ENCODE results near the gene ENDOV. TPM values are rescaled to one million over a fixed set of nuclear protein-coding genes. Genes with fewer than 3 reads are reported as not detected.

The ENDOV gene
- polyA plus RNA-seq, 2 of the 4 experiments (the other 2 are of a cell fraction) = 33.2 to 42.6 TPM

DNA sequence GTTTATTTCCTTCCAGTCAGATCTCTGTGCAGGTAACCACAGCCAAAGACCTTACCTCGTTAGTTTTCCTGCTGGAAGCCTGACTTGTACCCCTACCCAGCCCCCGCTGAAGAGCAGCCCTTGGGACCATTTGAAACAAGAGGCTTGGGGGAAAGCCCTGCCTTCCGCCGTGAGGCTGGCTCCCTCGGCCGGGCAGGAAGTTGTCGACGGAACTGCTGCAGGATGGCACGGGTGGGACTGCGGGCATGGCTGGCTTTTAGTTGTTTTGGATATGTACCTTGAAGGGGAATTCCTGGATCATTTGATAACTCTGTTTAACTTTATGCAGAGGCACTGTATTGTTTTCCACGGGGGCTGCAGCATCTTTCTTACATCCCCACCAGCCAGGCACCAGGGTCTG lies 49.0 kb upstream of the ENDOV start:
- H3K4me1 ChIP-seq = no peaks in the 10 kb centered on the region
- no peak overlapping the region for H3K4me3 ChIP-seq
- TF ChIP-seq GATA3 (IDR thresholded peaks at IDR 0.05; ENCODE audit: borderline replicate concordance) (no peak), MAZ (IDR thresholded peaks at IDR 0.05; ENCODE audit: borderline replicate concordance, low read depth, low read length) (no peak), FOXS1 (CRISPR knock-in tag; IDR thresholded peaks at IDR 0.05) (no peak), HOXB5 (CRISPR knock-in tag; IDR thresholded peaks at IDR 0.05) (no peak), NFE2L2 (conservative IDR thresholded peaks at IDR 0.05; ENCODE audit: low read length) (no peak), RFX5 (IDR thresholded peaks at IDR 0.05) (no peak), RCOR1 (IDR thresholded peaks at IDR 0.05; ENCODE audit: low read depth, low read length) (no peak), CHD4 (IDR thresholded peaks at IDR 0.05; ENCODE audit: borderline replicate concordance) (no peak), SREBF2 (IDR thresholded peaks at IDR 0.05) (no peak), CEBPB (IDR thresholded peaks at IDR 0.05) (no peak), EHF (CRISPR knock-in tag; IDR thresholded peaks at IDR 0.05) (no peak), JUNB (IDR thresholded peaks at IDR 0.05) (no peak), EHMT2 (IDR thresholded peaks at IDR 0.05; ENCODE audit: low read depth) (no peak), TP53 (CRISPR knock-in tag; IDR thresholded peaks at IDR 0.05) (no peak), BHLHE40 (IDR thresholded peaks at IDR 0.05; ENCODE audit: low read depth, low read length) (no peak)
- TF ChIP-seq, protein P1, sequence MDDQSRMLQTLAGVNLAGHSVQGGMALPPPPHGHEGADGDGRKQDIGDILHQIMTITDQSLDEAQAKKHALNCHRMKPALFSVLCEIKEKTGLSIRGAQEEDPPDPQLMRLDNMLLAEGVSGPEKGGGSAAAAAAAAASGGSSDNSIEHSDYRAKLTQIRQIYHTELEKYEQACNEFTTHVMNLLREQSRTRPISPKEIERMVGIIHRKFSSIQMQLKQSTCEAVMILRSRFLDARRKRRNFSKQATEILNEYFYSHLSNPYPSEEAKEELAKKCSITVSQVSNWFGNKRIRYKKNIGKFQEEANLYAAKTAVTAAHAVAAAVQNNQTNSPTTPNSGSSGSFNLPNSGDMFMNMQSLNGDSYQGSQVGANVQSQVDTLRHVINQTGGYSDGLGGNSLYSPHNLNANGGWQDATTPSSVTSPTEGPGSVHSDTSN (IDR thresholded peaks at IDR 0.05) = no peak
- peaks cover 3% of the 10 kb centered on the region; the same call in 1 of the 3 replicates for H3K9me3 ChIP-seq
- DNase-seq (ENCODE audit: low read depth in 1 of 2, low spot score in 1 of 2) = no peak
- H3K27ac ChIP-seq = no peak overlapping the region
- H3K4me2 ChIP-seq = no peak overlapping the region
- WGBS (ENCODE audit: missing lambda C conversion rate) = 85% methylated on average over 11 of the region's 11 CpGs
- CTCF ChIA-PET = interaction anchor here (1.4 kb wide), 1 partner anchor 283 kb away, joined by 6 read pairs; no protein-coding TSS in a partner anchor
- POLR2A ChIA-PET = no interaction called here
- FAIRE-seq = no peak
- ATAC-seq = no peak

DNA sequence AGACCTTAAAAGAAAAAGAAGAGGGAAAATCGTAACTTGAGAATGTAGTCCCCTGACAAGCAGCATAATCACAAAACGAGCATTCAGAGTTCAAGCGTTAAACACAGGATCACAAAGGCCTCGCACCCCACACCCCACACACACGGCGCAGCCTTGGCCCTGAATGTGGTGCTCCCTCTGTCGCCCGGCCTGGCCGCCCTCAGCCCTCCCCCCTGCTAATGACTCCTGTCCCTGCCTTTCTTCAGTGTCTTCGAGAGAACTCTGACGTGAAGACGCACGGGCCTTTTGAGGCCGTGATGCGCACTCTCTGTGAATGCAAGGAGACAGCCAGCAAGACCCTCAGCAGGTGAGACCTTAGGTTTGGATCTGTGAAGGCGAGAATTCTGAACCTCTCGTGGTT lies 47.5 kb upstream of the ENDOV start:
- Histone ChIP-seq H3K9me3 (no peaks in the 10 kb centered on the region), H3K4me3 (no peak overlapping the region), H3K27ac (no peak overlapping the region), H3K4me2 (no peak overlapping the region), H3K4me1 (no peaks in the 10 kb centered on the region)
- 92% methylated on average over 17 of the region's 17 CpGs for WGBS (ENCODE audit: missing lambda C conversion rate)
- TF ChIP-seq, protein P2, sequence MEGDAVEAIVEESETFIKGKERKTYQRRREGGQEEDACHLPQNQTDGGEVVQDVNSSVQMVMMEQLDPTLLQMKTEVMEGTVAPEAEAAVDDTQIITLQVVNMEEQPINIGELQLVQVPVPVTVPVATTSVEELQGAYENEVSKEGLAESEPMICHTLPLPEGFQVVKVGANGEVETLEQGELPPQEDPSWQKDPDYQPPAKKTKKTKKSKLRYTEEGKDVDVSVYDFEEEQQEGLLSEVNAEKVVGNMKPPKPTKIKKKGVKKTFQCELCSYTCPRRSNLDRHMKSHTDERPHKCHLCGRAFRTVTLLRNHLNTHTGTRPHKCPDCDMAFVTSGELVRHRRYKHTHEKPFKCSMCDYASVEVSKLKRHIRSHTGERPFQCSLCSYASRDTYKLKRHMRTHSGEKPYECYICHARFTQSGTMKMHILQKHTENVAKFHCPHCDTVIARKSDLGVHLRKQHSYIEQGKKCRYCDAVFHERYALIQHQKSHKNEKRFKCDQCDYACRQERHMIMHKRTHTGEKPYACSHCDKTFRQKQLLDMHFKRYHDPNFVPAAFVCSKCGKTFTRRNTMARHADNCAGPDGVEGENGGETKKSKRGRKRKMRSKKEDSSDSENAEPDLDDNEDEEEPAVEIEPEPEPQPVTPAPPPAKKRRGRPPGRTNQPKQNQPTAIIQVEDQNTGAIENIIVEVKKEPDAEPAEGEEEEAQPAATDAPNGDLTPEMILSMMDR (IDR thresholded peaks at IDR 0.05) = no peak
- FAIRE-seq (no peak), ATAC-seq (no peak), DNase-seq (ENCODE audit: low read depth in 1 of 2, low spot score in 1 of 2) (no peak)
- ChIA-PET CTCF (interaction anchor here (0.6 to 1.4 kb wide), 3 partner anchors 253 to 284 kb away, joined by 3 to 6 read pairs (median 3); partner anchors contain the start of gene GAA), POLR2A (no interaction called here)

DNA sequence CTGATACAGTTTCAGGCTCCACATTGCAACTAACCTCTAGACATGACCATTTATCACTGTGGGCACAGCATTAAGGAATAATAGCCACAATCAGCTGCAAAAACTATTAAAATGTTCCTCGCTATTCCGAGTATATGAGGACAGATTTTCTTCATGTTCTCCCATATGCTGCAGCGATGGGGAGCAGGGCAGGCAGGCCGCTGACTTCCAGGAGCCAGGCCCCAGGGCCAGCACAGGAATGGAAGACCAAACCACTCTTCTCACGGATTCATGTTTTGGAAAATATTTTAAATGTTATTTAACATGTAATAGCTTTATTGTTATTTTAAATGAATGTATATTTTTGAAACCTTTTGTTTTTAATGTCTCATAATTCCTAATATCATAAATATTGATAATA lies 43.8 kb upstream of the ENDOV start:
- H3K4me1 ChIP-seq = no peaks in the 10 kb centered on the region
- ATAC-seq (no peak), DNase-seq (ENCODE audit: low read depth in 1 of 2, low spot score in 1 of 2) (no peak), FAIRE-seq (no peak)
- POLR2A ChIA-PET = no interaction called here
- H3K4me2 ChIP-seq = no peak overlapping the region
- CTCF ChIA-PET = interaction anchor here (0.6 to 1.4 kb wide), 5 partner anchors 8 to 364 kb away, joined by 3 to 4 read pairs (median 3); no protein-coding TSS in a partner anchor
- TF ChIP-seq, protein P1 (IDR thresholded peaks at IDR 0.05) = no peak
- TF ChIP-seq CBX8 (IDR thresholded peaks at IDR 0.05) = no peak
- no peak for TF ChIP-seq CBX2 (IDR thresholded peaks at IDR 0.05; ENCODE audit: borderline replicate concordance, low read depth)
- no peak for TF ChIP-seq NPAS2 (CRISPR knock-in tag; IDR thresholded peaks at IDR 0.05; ENCODE audit: borderline replicate concordance)
- TF ChIP-seq, protein P3, sequence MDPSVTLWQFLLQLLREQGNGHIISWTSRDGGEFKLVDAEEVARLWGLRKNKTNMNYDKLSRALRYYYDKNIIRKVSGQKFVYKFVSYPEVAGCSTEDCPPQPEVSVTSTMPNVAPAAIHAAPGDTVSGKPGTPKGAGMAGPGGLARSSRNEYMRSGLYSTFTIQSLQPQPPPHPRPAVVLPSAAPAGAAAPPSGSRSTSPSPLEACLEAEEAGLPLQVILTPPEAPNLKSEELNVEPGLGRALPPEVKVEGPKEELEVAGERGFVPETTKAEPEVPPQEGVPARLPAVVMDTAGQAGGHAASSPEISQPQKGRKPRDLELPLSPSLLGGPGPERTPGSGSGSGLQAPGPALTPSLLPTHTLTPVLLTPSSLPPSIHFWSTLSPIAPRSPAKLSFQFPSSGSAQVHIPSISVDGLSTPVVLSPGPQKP (IDR thresholded peaks at IDR 0.05; ENCODE audit: low read depth, low read length) = no peak
- no peak for TF ChIP-seq EHMT2 (IDR thresholded peaks at IDR 0.05; ENCODE audit: low read depth)
- H3K4me3 ChIP-seq = no peak overlapping the region
- no peak overlapping the region for H3K27ac ChIP-seq
- H3K9me3 ChIP-seq = no peaks in the 10 kb centered on the region
- WGBS (ENCODE audit: missing lambda C conversion rate) = 95% methylated on average over 5 of the region's 5 CpGs
